Lower leg skin (tissue), 4 donors: ENCODE measurements around the gene FAM98C. TPM values are rescaled to one million over a fixed set of nuclear protein-coding genes. Genes with fewer than 3 reads are reported as not detected.

Experiments used
- DNase-seq, 2 donors: peaks; one replicate each; pipeline ENCODE4 v3.0.0-alpha.2; 2019; ENCODE audit warnings: low spot score in 2 of 2
- H3K4me3 ChIP-seq: fragments of 200-600 bp; sonication (generic); 2 replicates; pipeline ENCODE4 v1.5.1; 2017; ENCODE audit warnings: mild to moderate bottlenecking, low read depth; ENCODE audit not compliant: poor library complexity, severe bottlenecking
- CTCF ChIP-seq, 3 donors: fragments of 450-650 bp; IDR thresholded peaks; one replicate each; pipeline ENCODE4 v1.5.1; 2016; ENCODE audit warnings: antibody characterized with exemption in 3 of 3, mild to moderate bottlenecking in 3 of 3, moderate library complexity in 2 of 3
- POLR2A ChIP-seq, 2 donors: fragments of 450-650 bp; IDR thresholded peaks; one replicate each; pipeline ENCODE4 v1.6.1; 2016 to 2017; ENCODE audit warnings: antibody characterized with exemption in 2 of 2, mild to moderate bottlenecking in 1 of 2, moderate library complexity in 1 of 2
- WGBS, 2 donors: methylation state at CpG; one replicate each; pipeline ENCODE4 v1.1.5; 2018; 5-methylcytosine and 5-hydroxymethylcytosine counted together
- intact Hi-C: fragments of 100-400 bp; cut with DNase I; formaldehyde crosslinking; loops from one replicate; pipeline ENCODE4 v1.15.0; 2023; ENCODE audit warnings: low total_unique reads
- total RNA-seq, 4 donors: library from RNA; depleted of rRNA; stranded (reverse); fragments of >200 nt; gene quantifications; one replicate each; pipeline ENCODE4 v1.1.0, GENCODE V29; 2016

FAM98C gene
- total RNA-seq, 4 donors from 2014 or later: 53.6 to 68.5 (median 60.7) TPM

DNA sequence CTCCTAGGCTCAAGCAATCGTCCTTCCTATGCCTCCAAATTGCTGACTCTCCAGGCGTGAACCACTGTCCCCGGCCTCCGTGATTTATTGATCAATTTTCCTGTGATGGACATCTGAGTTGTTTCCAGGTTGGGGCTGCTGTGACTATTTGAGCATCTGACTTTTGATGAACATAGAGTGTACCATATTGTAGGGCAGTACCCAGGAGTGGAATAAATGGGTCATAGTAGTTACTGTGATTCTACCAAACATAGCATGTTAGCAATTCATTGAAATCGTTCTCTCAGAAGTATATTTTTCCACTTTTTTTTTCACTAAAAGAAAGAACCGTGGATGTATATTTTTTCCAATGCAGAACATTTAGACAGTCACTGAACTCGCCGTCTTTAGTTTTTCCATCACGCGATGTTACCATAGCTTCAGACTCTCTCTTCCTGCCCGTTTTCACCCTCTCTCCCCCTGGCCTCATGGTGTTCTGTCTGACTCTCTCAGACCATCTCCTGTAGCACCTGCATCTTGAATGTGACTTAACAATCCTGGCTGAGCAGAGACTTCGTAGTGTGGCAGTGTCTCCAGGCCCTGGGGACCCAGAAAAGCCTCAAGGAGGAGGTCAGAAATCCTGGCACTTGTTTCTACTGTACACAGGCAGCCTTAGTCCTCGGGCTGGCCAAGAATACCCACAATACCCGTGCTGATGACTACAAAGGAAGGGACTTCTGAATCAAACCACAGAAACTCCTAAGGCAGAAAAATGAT lies 26.3 kb downstream of the FAM98C start:
- intact Hi-C loops: no loop called here
- WGBS, 2 donors: 52 to 55% methylated on average over 14 of the region's 14 CpGs
- H3K4me3 ChIP-seq: no peak overlapping the region

DNA sequence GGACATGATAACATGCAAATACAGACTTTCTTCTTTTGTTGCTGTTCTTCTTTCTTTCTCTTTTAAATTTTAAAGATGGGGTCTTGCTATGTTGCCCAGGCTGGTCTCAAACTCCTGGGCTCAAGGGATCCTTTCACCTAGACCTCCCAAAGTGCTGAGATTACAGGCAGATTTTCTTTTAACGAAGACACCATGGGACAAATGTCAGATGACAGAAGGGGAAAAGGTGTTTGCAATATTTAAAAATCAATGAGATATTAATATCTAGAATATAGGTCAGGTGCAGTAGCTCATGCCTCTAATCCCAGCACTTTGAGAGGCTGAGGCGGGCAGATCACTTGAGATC lies 26.9 kb downstream of the FAM98C start:
- no peak for DNase-seq
- TF ChIP-seq CTCF (IDR thresholded peaks at IDR 0.05) (no peak), POLR2A (IDR thresholded peaks at IDR 0.05) (no peak)
- WGBS, 2 donors: 74 to 78% methylated on average over 2 of the region's 2 CpGs
- no peak overlapping the region for H3K4me3 ChIP-seq
- intact Hi-C loops: no loop called here

More for the DNA sequence above, 26.3 kb downstream of the FAM98C start:
- no peak for DNase-seq
- TF ChIP-seq POLR2A (IDR thresholded peaks at IDR 0.05): no peak
- TF ChIP-seq CTCF (IDR thresholded peaks at IDR 0.05): no peak

- intact Hi-C loops: no loop called here
- H3K4me3 ChIP-seq: no peak overlapping the region
- TF ChIP-seq CTCF (IDR thresholded peaks at IDR 0.05) (no peak), POLR2A (IDR thresholded peaks at IDR 0.05) (no peak)
- 75 to 77% methylated on average over 7 of the region's 7 CpGs for WGBS, 2 donors
- DNase-seq: no peak
Observed at GRCh38 chr19:38430931-38431330, 28.0 kb downstream of the FAM98C start.

- peak; percentile 31 to 88 for DNase-seq
- intact Hi-C loops: no loop called here
- 14 to 16% methylated on average over 20 of the region's 20 CpGs for WGBS, 2 donors
- no peak within 1 kb of the TSS for H3K4me3 ChIP-seq
- TF ChIP-seq CTCF (IDR thresholded peaks at IDR 0.05): no peak
- TF ChIP-seq POLR2A (IDR thresholded peaks at IDR 0.05): no peak
Observed at GRCh38 chr19:38433268-38433733, 30.4 kb downstream of the FAM98C start, which contains the start of gene RYR1. RYR1 (plus strand) TSS chr19:38433691; CDS start chr19:38433830, 139 bp downstream.

- no peak for DNase-seq
- TF ChIP-seq POLR2A (IDR thresholded peaks at IDR 0.05) (no peak), CTCF (IDR thresholded peaks at IDR 0.05) (no peak)
- no peak overlapping the region for H3K4me3 ChIP-seq
- intact Hi-C loops: no loop called here
- 3 to 10% methylated on average over 9 to 12 of the region's 13 CpGs for WGBS, 2 donors
Observed at GRCh38 chr19:38434549-38435051, 31.7 kb downstream of the FAM98C start.
